SU-DHL-6 (cell line): ENCODE measurements around the gene DNAJC15.

ENCODE experiments used
- CTCF ChIP-seq: fragments of 200-600 bp; sonication (generic); IDR thresholded peaks from one replicate; pipeline ENCODE4 v1.5.1; 2017; ENCODE audit warnings: antibody characterized with exemption, mild to moderate bottlenecking, low read length, moderate library complexity; ENCODE audit not compliant: insufficient read depth, poor library complexity, severe bottlenecking
- EZH2phosphoT487 ChIP-seq: fragments of 200-600 bp; sonication (generic), shearing (Covaris generic); conservative IDR thresholded peaks from 2 replicates; pipeline ENCODE4 v1.6.1; 2018; ENCODE audit warnings: mild to moderate bottlenecking, antibody characterized with exemption, low read length, moderate library complexity, mixed read lengths

GRCh38 chr13:43143591-43143990, 120.2 kb downstream of the DNAJC15 start:
- TF ChIP-seq CTCF: no peak
- TF ChIP-seq EZH2phosphoT487: no peak
